Aorta (tissue), 5 donors: ENCODE data around the gene NME9. TPM values are rescaled to one million over a fixed set of nuclear protein-coding genes. Genes with fewer than 3 reads are reported as not detected.
A peak's percentile ranks its signal among the peaks of the same experiment; 100 is the strongest.

ENCODE experiments used
- ATAC-seq: fragments of 200-7000 bp; cut with Tn5 transposase; one replicate; pipeline ENCODE4 v1.9.1; 2022; ENCODE audit warnings: moderate library complexity; ENCODE audit not compliant: low FRiP score
- DNase-seq, 2 donors: peaks; one replicate each; pipeline ENCODE4 v3.0.0-alpha.2; 2020
- H3K27ac ChIP-seq, 2 donors: one replicate each; pipeline ENCODE4 v1.5.1; 2013; ENCODE audit warnings: low read length in 2 of 2, mild to moderate bottlenecking in 2 of 2, moderate library complexity in 2 of 2, control low read depth in 1 of 2, inconsistent platforms in 1 of 2, low read depth in 1 of 2
- H3K27me3 ChIP-seq, 2 donors: one replicate each; pipeline ENCODE4 v1.6.1; 2013; ENCODE audit warnings: control low read depth in 1 of 2, low read length in 1 of 2, mild to moderate bottlenecking in 1 of 2, moderate library complexity in 1 of 2; ENCODE audit not compliant: insufficient read depth in 2 of 2, control insufficient read depth in 1 of 2
- H3K36me3 ChIP-seq, 2 donors: one replicate each; pipeline ENCODE4 v1.6.1; 2013; ENCODE audit warnings: control low read depth in 1 of 2, low read length in 1 of 2, mild to moderate bottlenecking in 1 of 2; ENCODE audit not compliant: insufficient read depth in 2 of 2, control insufficient read depth in 1 of 2
- H3K4me1 ChIP-seq, 2 donors: one replicate each; pipeline ENCODE4 v1.6.1; 2013; ENCODE audit warnings: low read length in 2 of 2, control low read depth in 1 of 2, mild to moderate bottlenecking in 1 of 2, moderate library complexity in 1 of 2; ENCODE audit not compliant: insufficient read depth in 2 of 2, control insufficient read depth in 1 of 2
- H3K4me3 ChIP-seq, 2 donors: one replicate each; pipeline ENCODE4 v1.5.1; 2013; ENCODE audit warnings: low read length in 2 of 2, control low read depth in 1 of 2, mild to moderate bottlenecking in 1 of 2
- H3K9me3 ChIP-seq: one replicate; pipeline ENCODE4 v1.6.1; 2013; ENCODE audit warnings: mild to moderate bottlenecking, low read length; ENCODE audit not compliant: control insufficient read depth
- WGBS, 2 donors: extraction: QIAGEN DNeasy Blood & Tissue Kit; methylation state at CpG; one replicate each; pipeline ENCODE4 v1.1.7; 2013; 5-methylcytosine and 5-hydroxymethylcytosine counted together
- intact Hi-C, 2 donors: fragments of 100-400 bp; cut with DNase I; formaldehyde crosslinking; loops; one replicate each; pipeline versions ENCODE4 v1.14.2 to v1.15.0; 2022
- polyA plus RNA-seq, 2 donors: library from polyadenylated mRNA; stranded (reverse); fragments of 200-250 nt; gene quantifications; one replicate each; pipeline ENCODE4 v1.2.3, GENCODE V29; 2013
- total RNA-seq, 2 donors: library from RNA; stranded (reverse); fragmentation: NEBNext Ultra II Directional; extraction: Animal tissue kit (Norgen Biotek cat#: 25700); gene quantifications; one replicate each; pipeline ENCODE4 v1.2.1, GENCODE V29; 2021
- donor health status: healthy with polysubstance abuse.
- donor health status: Bipolar disorder and iron deficiency.
- donor health status: DM: no; HTN: no; CAD: no.
- donor health status: DM: no; HTN: no; CAD: no.
- donor health status: DM: yes; HTN: yes; CAD: no.

NME9 gene
- total and polyA plus RNA-seq, 4 donors: 0.41 to 0.93 TPM; not detected in 2

DNA sequence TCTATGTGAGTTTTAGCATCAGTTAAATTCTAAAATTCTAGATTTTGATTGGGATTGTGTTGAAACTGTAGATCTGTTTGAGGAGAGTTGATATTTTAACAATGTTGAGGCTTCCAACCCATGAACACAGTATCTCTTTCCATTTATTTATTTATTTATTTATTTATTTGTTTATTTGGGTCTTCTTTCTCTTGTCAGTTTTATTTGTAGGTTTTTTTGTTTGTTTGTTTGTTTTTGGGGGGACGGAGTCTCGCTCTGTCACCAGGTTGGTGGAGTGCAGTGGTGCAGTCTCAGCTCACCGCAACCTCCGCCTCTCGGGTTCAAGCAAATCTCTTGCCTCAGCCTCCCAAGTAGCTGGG lies 44.1 kb upstream of the NME9 start:
- no peak overlapping the region for H3K27ac ChIP-seq
- H3K4me1 ChIP-seq: no peaks in the 10 kb centered on the region
- H3K9me3 ChIP-seq: no peaks in the 10 kb centered on the region
- no peak for ATAC-seq
- no peak overlapping the region for H3K4me3 ChIP-seq
- no peak for DNase-seq
- 94 to 98% methylated on average over 5 of the region's 5 CpGs for WGBS, 2 donors
- H3K36me3 ChIP-seq: peaks cover 0 to 2% of the 10 kb centered on the region in 2 donors
- intact Hi-C loops: no loop called here
- H3K27me3 ChIP-seq: no peaks in the 10 kb centered on the region

GRCh38 chr3:138373087-138373735 lies 43.6 kb upstream of the NME9 start:
- Histone ChIP-seq H3K36me3 (peaks cover 0 to 1% of the 10 kb centered on the region in 2 donors), H3K4me1 (no peaks in the 10 kb centered on the region), H3K27ac (no peak overlapping the region), H3K4me3 (no peak overlapping the region), H3K9me3 (no peaks in the 10 kb centered on the region), H3K27me3 (no peaks in the 10 kb centered on the region)
- ATAC-seq (no peak), DNase-seq (no peak)
- 87 to 90% methylated on average over 7 of the region's 7 CpGs for WGBS, 2 donors
- intact Hi-C loops: no loop called here

- Histone ChIP-seq H3K4me3 (no peak overlapping the region), H3K27ac (no peak overlapping the region), H3K9me3 (no peaks in the 10 kb centered on the region), H3K36me3 (no peaks in the 10 kb centered on the region), H3K27me3 (no peaks in the 10 kb centered on the region), H3K4me1 (no peaks in the 10 kb centered on the region)
- WGBS, 2 donors: 92 to 96% methylated on average over 9 of the region's 9 CpGs
- DNase-seq (no peak), ATAC-seq (no peak)
- intact Hi-C loops: no loop called here
These were observed 41.7 kb upstream of the NME9 start for GRCh38 chr3:138371070-138371965.

DNA sequence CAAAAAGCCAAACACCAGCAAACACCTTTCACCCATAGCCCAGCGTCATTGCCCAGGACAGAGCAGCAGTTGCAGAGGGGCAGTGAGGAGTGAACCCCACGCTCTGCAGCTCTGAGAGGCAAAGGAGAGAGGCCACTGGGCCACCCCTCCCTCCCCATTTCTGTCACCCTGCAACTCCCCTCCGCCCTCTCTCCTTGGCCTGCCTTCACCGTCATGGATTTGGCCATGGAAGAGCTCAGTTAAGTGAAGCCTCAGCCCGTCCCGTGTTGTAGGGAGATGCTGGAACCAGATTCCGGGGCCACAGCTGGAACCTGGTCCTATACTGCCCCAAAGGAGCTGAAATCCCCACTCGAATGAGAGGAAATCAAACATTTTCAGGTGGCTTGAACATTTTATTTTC lies 40.7 kb upstream of the NME9 start:
- H3K4me3 ChIP-seq: no peak overlapping the region
- no peaks in the 10 kb centered on the region for H3K36me3 ChIP-seq
- no peak overlapping the region for H3K27ac ChIP-seq
- ATAC-seq: no peak
- intact Hi-C loops: no loop called here
- no peaks in the 10 kb centered on the region for H3K4me1 ChIP-seq
- no peaks in the 10 kb centered on the region for H3K9me3 ChIP-seq
- WGBS, 2 donors: 85 to 94% methylated on average over 8 of the region's 8 CpGs
- H3K27me3 ChIP-seq: no peaks in the 10 kb centered on the region
- DNase-seq: no peak

- WGBS, 2 donors: 69 to 71% methylated on average over 8 of the region's 8 CpGs
- Histone ChIP-seq H3K27me3 (no peaks in the 10 kb centered on the region), H3K36me3 (no peaks in the 10 kb centered on the region), H3K4me3 (no peak overlapping the region), H3K27ac (no peak overlapping the region), H3K4me1 (no peaks in the 10 kb centered on the region), H3K9me3 (no peaks in the 10 kb centered on the region)
- DNase-seq (no peak), ATAC-seq (no peak)
- intact Hi-C loops: no loop called here
These were observed 39.7 kb upstream of the NME9 start for GRCh38 chr3:138369151-138369900.

- no peak overlapping the region for H3K27ac ChIP-seq
- no peaks in the 10 kb centered on the region for H3K27me3 ChIP-seq
- H3K36me3 ChIP-seq: no peaks in the 10 kb centered on the region
- DNase-seq (peak; percentile 87 to 89), ATAC-seq (peak; percentile 69)
- no peaks in the 10 kb centered on the region for H3K4me1 ChIP-seq
- H3K4me3 ChIP-seq: no peak overlapping the region
- H3K9me3 ChIP-seq: no peaks in the 10 kb centered on the region
- WGBS, 2 donors: 29 to 43% methylated on average over 5 of the region's 5 CpGs
- intact Hi-C loops: no loop called here
These were observed 38.3 kb upstream of the NME9 start for GRCh38 chr3:138367911-138368310.

- no peak for DNase-seq
- Histone ChIP-seq H3K4me1 (no peaks in the 10 kb centered on the region), H3K4me3 (no peak overlapping the region), H3K9me3 (no peaks in the 10 kb centered on the region), H3K27me3 (no peaks in the 10 kb centered on the region), H3K36me3 (no peaks in the 10 kb centered on the region), H3K27ac (no peak overlapping the region)
- ATAC-seq: no peak
- 91 to 92% methylated on average over 7 of the region's 7 CpGs for WGBS, 2 donors
- intact Hi-C loops: no loop called here
These were observed 37.7 kb upstream of the NME9 start for GRCh38 chr3:138367326-138367850.

DNA sequence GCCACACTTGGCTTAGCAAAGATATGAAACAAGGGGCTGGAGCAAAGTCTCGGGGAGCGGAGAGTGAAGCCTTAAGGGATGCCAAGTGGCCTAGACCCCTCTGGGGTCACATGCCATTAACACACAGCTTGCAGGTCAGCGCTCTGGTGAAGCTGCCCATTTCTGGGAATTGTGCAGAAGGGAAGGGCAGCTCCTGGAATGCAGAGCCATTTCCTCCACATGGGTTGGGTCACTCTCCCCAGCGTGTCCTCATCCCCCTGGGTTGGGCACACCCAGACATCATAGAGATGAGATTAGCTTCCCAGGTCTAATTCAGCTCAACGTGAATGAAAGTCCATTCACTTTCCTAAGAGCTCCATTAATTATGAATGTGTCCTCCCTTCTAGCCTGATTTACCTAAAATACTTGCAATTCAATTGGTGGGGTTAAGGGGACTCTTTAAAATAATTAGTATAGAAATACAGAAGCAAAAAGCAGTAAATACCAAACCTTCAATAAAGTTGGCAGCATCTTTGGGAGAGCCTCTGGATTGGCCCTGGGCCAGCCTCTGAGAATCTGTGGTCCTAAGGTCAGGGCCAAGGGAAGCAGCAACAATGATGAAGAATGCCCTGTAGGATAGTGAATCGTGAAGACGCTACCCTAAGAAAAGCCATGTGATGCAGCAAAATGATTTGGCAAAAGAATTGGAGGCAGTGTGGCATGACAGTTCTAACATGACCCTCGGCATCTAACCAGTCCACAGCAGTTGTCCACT lies 36.5 kb upstream of the NME9 start:
- Histone ChIP-seq H3K36me3 (no peaks in the 10 kb centered on the region), H3K9me3 (no peaks in the 10 kb centered on the region), H3K27me3 (no peaks in the 10 kb centered on the region), H3K27ac (no peak overlapping the region), H3K4me3 (no peak overlapping the region), H3K4me1 (no peaks in the 10 kb centered on the region)
- intact Hi-C loops: no loop called here
- 81 to 90% methylated on average over 8 of the region's 8 CpGs for WGBS, 2 donors
- ATAC-seq (no peak), DNase-seq (no peak)
